Measurements from ENCODE around the gene CDK2AP2.

The CDK2AP2 gene

GRCh38 chr11:67504005-67504949 is 3.7 kb downstream of the CDK2AP2 start:
- DNase-seq (ENCODE audit: low spot score) (peak; percentile 25), FAIRE-seq (no peak)

DNA sequence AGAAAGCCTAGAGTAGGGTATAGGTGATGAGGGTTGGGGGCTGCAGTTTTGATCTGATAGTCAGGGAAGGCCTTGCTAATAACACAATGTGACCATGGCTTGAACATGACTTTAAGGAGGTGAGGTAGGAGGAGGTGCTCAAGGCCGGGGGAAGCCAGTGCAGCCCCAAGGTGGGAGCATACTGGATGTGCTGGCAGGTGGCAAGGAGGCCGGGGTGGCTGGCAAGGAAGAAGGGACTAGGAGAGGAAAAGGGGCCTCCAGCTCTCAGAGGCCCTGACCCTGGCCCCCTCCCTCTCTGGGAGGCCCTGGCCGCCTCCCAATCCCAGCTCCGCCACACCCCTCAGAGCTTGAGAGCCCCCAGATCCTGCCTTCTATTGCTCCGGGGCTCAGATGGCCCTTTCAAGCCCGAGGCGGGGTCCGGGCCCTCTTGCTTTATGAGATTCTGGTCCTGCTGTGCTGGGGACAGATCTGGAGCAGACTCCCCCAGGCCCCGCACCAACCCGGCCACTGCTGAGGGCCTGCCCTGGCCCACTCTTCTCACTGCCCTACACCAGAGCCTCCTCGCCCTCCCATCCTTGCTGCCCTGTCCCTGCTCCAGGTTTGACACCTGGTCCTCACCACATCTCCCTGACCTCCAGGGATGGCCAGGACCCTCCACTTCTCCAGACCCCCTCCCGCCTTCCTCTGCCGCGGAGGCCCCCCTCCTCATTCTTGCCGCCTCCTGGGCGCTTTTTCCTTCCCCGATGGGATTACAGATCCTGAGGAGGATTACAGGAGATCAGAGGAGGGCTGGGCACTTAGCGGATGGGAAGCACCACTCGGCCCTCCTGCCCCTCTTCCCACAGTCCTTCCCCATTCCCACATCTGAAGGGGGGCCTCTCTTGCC is 4.6 kb downstream of the CDK2AP2 start:
- DNase-seq (ENCODE audit: low spot score) = no peak
- FAIRE-seq = no peak

- DNase-seq (ENCODE audit: low spot score) = no peak
- no peak for FAIRE-seq
Observed at GRCh38 chr11:67502328-67502979, 5.5 kb downstream of the CDK2AP2 start.

DNA sequence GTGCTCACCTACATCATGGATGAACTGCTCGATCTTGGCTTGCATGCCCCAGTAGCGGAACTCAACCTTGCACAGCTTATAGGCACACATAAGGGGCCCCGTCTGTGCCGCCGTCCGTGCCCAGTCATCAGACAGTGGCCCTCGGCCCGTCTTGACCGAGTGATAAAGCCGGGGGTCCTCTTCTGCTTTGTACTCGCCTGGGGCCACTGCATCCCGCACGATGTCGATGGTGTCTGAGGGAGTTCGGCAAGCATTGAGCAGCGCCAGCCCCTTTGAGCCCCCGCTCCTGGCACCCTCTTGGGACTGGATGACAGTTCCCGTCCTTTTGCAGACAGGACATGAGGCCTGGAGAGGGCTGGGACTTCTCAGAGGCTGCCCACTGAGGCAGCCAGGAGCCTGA is 6.1 kb downstream of the CDK2AP2 start:
- FAIRE-seq (no peak), DNase-seq (ENCODE audit: low spot score) (no peak)

- DNase-seq (ENCODE audit: low spot score) (no peak), FAIRE-seq (no peak)
Observed at GRCh38 chr11:67500831-67501715, 6.9 kb downstream of the CDK2AP2 start.

DNA sequence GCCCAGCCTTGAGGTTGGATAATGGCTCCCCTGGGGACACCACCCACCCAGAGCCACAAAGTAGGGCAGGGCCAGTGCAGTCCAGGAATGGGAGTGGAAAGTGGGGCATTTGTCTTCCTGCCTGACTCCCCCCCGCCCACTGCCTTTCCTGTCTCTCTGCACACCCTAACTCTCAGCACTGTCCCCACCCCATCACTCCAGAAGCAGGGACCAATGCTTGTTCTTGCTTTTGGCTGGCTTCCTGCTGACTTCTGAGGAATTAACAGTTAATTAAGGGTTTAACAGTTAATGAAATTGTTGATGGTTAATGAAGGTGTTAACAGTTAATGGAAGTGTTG is 7.5 kb downstream of the CDK2AP2 start:
- no peak for DNase-seq (ENCODE audit: low spot score)
- no peak for FAIRE-seq

DNA sequence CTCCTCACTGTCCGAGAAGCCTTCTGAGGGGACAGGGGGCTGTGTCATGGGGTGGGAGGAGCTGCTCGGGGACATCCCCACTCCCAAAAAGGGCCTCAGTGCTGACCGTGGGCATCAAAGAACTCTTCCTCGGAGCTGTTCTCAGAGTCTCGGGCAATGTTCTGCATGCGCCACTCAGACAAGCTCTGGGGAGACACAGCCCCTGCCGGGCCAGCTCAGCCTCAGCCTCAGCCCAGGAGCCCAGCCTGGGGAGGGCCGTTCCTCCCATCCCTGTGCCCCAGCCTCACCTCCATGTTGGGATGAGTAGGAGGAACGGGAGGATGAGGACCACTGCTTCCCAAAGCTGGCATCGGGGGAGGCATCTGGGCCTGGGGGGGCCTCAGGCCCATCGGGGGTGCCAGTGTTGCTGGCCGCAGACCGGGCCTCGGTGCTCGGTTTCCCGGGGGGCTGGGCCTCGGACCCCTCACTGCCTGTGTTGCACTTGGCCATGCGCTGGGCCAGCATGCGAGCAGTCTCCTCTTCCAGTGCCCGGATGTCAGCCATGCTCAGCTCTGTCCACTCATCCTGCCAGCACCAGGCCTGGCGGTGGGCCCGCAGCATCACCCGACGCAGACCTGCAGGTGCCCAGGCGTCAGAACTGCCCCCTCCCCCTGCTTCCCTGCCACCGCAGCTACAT is 8.0 kb downstream of the CDK2AP2 start:
- FAIRE-seq (no peak), DNase-seq (ENCODE audit: low spot score) (no peak)

DNA sequence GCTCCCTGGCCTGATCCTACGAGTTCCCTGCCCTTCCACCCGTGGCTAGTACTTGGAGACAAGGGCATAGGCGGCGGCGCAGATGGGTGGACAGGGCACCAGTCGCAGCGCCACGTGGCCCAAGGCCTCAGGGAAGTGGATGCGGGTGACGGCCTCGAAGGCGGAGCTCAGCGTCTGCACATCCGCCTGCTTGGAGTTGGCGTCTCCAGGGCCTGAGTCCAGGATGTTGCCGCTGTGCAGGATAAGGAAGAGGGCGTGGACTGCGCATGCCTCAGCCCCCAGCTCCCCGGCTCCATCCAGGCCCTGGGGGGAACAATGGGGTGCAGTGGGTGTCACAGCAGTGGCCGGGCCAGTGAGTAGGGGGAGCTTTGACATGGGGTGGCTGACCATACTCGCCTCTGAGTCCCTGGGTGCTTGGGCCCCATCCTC is 9.4 kb downstream of the CDK2AP2 start:
- FAIRE-seq (no peak), DNase-seq (ENCODE audit: low spot score) (no peak)

DNA sequence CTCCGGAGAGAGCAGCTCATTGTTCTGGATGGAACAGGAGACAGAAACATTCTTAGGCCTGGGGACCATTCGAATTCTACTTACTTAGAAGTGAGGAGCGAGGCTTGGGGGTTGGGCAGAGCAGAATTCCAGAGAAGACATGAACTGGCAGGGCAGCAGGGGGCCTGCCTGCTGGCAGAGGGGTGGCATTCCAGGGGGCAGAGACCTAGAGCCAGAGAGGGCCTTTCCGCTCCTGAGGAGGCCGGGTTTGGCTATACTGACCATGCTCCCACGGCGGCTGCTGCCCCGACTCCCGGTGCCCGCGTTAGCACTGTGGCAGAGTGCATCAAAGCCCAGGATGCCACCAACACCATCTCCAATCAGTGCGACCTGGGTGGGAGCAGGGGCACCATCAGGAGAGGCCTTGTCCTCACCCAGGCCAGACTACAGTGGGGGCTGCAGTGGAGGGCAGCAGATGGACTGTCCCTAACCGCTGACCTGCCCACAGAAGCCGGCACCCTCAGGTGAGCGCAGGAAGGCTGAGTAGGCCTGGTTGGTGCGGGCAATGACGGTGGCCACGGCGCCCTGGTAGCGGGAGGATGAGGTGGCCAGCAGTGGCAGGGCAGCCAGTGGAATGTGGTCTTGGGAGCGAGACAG is 10.2 kb downstream of the CDK2AP2 start:
- no peak for FAIRE-seq

GRCh38 chr11:67496113-67496512 is 11.8 kb downstream of the CDK2AP2 start:
- no peak for DNase-seq (ENCODE audit: low spot score)
- FAIRE-seq = no peak

More for the DNA sequence above, 10.2 kb downstream of the CDK2AP2 start:
- DNase-seq (ENCODE audit: low spot score) = no peak

DNA sequence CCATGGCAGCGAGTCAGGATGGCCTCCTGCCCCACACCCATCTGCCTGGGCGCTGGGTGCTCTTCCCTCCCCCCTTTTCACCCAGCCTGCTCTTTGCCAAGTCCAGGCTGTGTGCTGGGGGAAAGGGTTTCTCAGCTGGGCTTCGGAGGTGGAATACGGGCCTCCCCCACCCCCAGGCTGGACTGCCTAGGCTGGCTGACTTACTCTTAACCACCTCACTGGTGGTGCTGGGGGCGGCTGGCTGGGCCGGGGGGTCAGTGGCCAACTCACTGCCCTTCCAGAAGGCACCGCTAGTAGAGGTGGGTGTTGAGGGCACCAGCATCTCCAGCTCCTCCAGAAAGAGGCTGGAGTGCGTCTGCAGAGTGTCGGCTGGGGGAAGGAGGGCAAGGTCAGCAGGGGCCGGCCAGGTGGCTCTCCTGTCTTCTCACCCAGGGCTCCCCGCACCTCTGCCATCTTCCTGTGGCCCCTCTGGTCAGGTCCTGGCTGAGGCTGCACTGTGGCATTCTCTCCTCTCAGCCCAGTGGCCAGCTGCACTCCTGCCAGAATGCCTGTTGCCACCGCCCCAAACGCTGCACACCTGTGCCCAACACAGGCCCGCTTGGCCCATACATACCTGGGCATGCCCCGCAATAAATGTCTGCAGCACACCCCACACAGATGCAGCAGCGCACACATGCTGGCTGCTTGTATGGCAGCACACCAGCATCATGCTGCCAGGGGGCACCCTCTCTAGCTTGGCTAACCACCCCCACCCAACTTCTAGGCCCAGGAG is 12.5 kb downstream of the CDK2AP2 start:
- FAIRE-seq (no peak), DNase-seq (ENCODE audit: low spot score) (no peak)

- no peak for DNase-seq (ENCODE audit: low spot score)
- no peak for FAIRE-seq
Observed at GRCh38 chr11:67494371-67495233, 13.4 kb downstream of the CDK2AP2 start.

GRCh38 chr11:67493548-67494370 is 14.2 kb downstream of the CDK2AP2 start:
- FAIRE-seq = no peak
- no peak for DNase-seq (ENCODE audit: low spot score)

- no peak for FAIRE-seq
- no peak for DNase-seq (ENCODE audit: low spot score)
Observed at GRCh38 chr11:67492801-67493547, 15.0 kb downstream of the CDK2AP2 start.

DNA sequence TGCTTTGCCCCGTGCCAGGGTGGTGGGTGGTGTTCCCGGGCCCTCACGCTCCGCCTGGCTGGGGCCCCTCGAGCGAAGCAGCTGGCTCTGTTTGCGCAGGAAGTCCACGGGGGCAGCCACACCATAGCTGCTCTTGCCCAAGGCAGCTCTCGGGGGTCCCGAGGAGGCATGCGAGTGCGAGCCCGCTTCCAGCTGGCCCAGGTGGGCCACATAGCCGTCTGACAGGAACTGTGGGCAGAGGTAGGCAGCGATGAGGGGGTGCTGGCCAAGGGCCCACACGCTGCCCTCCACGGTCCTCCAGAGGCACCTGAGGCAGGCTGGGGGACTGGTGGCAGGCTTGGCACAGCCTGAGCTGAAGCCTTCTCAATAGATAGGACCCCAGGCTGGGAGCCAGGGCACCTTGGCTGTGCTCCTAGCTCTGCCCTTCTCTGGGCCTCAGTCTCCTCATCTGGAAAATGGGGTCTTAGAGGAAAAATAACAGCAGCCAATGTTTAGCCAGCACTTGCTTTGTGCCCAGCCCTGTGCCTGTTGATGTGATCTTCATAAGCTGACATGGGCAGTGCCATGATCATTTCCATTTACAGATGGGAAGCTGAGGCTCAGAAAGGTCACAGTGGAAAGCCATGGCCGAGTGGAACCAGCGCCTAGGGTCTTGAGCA is 15.8 kb downstream of the CDK2AP2 start:
- DNase-seq (ENCODE audit: low spot score) = no peak
- FAIRE-seq = no peak
